GM19468 (cell line): ENCODE results near the gene CASTOR2.
"Not testable (repeated sequence)": the region's sequence is repeated elsewhere in the genome, so short reads cannot be mapped to it uniquely, and the experiment has no call there.

Experiments used
- ATAC-seq: cut with Tn5 transposase; IDR thresholded peaks from one replicate; pipeline ENCODE4 v1.9.1; 2021; ENCODE audit warnings: mild to moderate bottlenecking, moderate library complexity, moderate number of reproducible peaks; ENCODE audit not compliant: unreplicated experiment; ENCODE audit errors: extremely low read depth

Gene CASTOR2

DNA sequence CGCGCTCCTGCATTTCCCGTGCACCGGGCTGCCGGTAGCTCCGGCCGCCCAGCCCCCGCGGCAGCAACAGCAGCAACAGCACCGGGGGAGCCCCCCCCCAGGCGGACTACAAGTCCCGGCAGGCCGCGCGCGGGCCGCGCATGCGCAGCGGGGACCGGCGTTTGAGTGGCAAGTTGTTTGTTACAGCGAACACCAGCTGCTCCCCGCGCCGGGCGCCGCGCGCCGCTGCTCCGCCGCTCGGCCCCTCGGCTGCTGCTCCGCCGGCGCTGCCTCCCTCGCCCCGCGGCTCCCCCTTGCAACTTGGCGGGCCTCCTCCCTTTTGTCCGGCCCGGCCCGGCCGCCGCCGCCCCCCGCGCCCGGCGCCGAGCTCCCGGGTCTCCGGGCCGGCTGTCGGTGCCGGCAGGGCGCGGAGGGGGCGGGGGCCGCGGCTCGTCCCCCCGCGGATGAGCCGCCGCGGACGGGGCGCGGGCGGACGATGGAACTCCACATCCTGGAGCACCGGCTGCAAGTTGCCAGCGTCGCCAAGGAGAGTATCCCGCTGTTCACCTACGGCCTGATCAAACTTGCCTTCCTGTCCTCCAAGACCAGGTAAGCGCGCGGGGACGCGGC lies at the start of gene CASTOR2:
TSS of gene CASTOR2 (plus strand) at position 195 of the 609 bp plus-strand sequence. CDS start at position 476, 281 bp downstream.
- peak; percentile 74 for ATAC-seq

DNA sequence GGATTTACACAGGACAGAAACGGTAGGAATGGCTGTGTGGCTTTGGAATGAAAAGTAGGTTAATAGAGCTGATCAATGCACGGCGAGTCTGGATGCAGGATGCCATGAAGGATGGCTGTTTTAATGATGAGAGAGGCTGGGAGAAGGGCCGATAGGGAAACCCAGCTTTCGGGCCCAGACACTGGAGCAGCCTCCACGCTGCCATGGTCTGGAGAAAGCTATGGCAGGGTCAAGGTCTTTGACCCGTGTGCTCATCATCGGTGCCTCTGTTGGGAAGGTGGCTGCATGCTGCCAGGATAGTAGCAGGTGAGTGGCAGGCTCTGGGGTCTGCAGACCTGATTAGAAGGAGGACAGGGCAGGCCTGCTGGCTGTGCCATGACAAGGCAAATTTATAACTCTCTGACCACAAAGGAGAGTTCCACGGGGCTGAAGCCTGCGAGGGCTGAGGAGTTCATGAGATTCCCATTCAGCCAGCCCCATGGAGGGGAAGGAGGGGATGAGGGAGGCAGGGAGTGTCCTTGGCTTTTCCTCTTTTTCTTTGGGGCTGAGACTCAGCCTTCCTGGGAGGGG lies 42.1 kb upstream of the CASTOR2 start:
- not testable (repeated sequence) for ATAC-seq

DNA sequence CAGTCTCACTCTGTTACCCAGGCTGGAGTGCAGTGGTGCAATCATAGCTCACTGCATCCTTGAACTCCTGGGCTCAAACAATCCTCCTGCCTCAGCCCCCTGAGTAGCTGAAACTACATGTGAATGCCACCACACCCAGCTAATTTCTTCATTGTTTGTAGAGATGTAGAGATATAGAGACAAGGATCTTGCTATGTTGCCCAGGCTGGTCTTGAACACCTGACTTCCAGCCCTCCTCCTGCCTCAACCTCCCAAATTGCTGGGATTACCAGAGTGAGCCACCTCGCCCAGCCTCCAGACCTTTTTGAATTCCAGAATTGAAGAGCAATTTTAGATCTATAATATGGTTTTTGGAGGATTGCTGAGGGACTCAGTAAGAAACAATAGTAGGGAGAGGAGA lies 40.9 kb upstream of the CASTOR2 start:
- ATAC-seq, result not testable (repeated sequence)

DNA sequence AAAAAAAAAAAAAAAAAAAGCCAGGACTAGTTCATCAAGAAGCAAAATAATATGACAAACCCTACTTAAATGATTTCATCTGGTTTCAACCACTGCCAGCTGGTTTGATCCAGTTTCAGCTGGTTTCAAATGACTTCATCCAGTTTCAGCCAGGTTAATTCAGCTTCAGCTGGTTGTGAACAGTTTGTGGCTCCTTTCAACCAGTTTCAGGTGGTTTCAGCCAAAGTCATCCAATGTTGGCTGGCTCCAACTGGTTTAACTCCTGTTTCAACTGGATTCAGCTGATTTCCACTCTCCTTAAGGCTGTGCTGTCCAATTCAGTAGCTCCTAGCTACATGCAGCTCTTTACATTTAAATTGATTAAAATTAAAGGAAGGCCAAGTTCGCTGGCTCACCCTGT lies 37.5 kb upstream of the CASTOR2 start:
- not testable (repeated sequence) for ATAC-seq

DNA sequence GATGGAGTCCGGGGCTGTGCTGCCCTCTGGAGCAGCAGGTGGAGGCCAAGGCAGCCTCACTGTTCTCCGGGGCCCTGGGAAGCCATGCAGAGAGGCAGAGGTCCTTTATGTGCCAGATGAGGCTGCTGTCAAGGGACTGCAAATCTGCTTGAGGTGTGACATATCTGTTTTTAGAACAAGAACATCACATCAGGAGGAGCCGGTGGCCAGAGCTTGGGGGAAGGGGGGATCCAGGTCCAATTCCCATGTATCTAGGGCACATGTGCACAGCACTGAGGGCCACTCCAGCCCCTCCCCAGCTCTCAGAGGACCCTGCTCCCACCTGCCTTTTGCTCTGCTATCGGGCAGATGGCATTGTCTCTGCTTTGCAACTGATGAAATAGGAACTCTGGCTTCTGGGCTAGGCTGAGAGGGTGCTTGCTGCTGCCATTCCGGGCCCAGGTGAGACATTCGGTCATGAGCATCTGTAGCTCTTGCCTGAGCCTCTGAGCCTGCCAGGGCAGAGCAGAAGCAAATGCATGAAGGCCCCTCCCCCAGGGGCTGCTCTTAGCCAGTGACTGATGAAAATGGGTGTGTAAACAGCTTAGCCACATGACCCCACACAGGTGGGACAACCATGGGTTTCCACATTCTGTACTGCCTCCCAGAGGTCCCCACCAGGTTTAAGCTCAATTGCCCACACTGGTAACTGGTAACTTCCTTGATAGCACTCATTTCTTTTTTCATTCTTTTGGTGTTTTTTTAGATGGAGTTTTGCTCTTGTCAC lies 32.8 kb upstream of the CASTOR2 start:
- not testable (repeated sequence) for ATAC-seq

DNA sequence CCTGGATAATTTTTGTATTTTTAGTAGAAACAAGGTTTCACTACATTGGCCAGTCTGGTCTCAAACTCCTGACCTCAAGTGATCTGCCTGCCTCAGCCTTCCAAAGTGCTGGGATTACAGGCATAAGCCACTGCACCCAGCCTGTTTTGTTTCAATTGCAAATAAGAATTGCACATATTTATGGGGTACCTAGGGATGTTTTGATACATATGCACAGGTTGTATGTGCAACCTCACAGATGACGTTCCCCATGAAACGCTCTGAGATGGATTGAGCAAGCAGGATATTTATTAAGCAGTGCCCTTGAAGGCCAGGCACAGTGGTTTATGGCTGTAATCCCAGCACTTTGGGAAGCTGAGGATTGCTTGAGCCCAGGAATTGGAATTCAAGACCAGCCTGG lies 25.1 kb upstream of the CASTOR2 start:
- ATAC-seq, result not testable (repeated sequence)

DNA sequence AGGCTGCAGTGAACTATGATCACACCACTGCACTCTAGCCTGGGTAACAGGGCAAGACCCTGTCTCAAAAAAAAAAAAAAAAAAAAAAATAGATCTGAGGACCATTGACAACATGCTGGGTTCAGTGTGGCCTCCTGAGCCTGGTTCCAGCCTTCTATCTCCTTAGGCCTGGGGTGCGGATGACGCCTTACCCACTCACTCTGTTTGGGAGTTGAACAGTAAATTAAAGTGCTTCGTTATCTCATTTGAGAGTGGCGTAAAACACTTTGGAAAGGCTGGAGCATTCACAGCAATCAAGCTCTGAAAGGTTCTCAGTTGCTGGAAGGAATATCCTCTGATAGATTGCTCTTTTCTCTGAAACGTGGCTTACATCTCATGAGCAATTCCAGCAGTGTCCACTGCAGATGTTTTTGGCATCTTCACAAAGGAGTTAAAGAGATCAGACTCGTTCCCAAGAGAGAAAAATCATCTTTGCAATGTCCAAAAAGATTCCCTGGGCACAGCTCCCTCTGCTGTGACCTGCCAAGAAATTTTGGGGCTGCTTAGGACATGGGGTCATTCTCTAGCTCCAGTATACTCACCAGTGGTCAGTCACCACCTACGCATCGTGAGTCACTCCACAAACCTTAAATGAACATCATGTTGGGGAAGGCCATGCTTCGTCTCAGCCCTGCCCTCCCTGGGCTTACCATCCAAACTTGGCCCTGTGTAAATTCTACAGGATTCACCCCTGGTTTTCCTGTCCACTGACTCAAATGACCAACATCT lies 23.0 kb upstream of the CASTOR2 start:
- ATAC-seq, result not testable (repeated sequence)

DNA sequence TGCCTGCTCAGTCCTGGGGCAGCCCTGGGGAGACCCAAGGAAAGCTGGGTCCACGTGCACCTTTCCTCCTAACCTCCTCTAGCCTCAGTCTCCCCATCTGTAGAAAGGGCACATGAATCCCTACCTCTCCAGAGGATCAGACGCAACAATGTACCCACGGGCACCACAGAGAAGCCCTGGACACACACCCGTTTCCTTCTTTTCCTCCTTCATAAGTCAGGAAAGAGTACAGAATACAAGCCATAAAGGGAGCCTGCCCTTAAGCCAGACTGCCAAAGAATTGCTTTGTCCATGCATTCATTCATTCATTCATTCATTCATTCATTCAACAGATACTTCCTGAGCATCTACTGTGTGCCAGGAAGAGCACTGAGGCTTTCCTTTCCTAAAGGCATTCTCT lies 20.6 kb upstream of the CASTOR2 start:
- ATAC-seq, result not testable (repeated sequence)

DNA sequence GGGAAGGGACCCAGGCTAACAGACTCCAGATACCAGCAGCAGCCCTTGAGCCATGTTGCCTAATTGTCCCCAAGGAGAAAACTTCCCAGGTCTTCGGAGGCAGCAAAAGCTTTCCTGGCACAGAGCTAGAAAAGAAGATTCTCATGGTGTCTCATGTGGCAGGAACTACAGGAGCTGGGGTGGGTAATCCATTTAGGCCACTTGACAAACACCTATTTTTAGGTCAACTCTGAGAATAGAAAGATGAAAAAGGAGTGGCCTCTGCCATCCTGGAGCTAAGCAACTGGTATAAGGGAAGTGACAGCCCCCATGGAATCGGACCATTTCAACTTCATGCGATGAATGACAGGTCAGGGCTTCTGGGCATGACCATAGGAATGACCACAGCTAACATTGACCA lies 16.8 kb upstream of the CASTOR2 start:
- not testable (repeated sequence) for ATAC-seq

DNA sequence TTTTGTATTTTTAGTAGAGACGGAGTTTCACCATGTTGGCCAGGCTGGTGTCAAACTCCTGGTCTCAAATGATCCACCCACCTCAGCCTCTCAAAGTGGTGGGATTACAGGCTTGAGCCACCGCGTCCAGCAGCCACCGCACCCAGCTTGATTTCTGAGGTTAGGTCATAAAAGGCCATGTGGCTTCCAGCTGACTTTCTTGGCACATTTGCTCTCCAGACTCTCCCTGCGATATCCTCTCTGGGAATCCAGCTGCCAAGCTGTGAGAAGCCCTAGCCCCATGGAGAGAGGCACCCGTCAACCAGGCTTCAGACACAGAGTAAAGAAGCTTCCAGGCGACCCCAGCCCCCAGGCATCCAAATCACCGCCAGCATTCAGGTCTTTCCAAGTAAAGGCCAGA lies 10.7 kb upstream of the CASTOR2 start:
- ATAC-seq, result not testable (repeated sequence)

DNA sequence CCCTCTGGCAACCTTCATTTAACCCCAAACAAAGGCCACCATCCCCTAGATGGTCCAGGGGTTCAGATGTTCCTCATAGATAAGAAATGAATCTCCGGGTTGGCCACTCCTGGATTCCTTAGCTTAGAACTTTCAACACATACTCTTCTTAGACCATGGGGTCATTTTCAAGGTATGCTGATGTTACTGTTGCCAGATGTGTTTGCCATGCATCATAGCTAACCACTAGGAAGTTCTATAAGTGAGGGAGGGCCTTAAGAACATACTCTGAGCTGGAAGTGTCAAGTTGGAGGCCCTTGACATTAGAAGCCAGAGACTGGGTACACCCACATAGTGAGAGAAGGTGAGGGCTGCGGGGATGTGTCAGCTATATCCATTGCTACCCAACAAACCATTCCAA lies 6.2 kb upstream of the CASTOR2 start:
- ATAC-seq, result not testable (repeated sequence)

DNA sequence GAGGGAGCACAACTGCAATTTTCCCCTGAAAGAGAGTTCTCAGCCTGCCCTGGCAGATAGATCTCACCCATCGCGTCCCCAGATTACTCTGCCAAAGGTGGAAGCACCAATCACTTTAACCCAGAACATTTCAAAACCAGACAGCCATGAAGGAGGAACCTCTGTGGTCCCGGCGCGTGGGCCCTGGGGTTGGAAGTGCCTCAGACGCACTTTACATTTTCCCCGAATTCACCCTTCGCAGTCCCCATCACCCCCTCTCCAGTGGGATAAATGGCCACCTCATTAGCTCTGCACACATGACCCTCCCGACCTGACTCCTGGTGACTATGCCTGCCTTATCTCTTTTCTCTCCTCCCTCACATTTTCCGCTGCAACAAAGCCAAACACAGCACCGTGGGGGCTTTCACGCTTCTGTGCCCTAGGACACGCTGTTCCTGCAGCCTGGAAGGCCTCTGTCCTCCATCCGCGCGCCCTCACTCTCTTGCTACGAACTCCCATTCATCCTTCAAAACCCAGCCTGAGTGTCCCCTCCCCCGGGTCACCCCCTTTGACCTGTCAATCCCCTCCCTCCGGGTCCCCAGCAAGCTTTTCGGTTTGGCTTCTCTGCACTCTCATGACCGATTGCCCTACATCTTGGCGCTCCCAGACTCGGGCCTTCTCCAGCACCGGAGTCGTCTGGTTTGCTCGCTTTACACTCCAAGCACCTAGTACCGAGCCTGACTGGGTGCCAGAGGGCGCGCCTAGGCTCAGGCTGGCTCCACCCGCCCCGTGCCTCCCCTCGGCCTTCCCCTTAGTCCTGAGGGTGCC lies 598 bp upstream of the CASTOR2 start:
- not testable (repeated sequence) for ATAC-seq

DNA sequence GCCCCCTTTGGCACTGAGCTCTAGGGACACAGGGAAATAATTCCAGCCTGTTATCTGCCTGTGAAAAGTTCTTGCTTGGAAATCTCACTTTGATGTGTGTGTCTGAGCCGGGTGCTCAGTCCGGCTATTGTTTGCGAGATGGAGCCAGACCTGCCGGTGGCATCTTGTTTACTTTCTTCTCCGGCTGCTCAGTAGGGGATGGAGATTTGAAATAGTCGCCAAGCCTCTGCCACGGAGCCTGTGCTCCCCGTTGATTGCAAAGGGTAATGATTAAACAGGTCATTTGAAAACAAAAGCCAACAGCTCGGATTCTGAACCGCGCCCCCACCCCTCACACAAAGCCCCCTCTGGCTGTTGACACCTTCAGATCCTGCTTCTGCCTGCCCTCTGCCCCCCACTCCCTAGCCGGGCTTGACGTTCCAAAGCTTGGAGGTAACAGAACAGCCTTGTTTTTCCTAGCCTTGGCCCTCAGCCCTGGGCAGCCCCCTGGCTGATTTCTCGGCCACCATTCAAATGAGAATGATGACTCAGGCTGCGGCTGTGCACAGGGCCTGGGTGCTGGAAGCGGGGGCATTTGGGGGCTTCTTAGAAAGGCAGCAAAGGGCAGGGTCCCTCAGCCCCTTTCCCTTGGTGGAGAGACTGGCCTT lies 1.8 kb downstream of the CASTOR2 start:
- not testable (repeated sequence) for ATAC-seq

DNA sequence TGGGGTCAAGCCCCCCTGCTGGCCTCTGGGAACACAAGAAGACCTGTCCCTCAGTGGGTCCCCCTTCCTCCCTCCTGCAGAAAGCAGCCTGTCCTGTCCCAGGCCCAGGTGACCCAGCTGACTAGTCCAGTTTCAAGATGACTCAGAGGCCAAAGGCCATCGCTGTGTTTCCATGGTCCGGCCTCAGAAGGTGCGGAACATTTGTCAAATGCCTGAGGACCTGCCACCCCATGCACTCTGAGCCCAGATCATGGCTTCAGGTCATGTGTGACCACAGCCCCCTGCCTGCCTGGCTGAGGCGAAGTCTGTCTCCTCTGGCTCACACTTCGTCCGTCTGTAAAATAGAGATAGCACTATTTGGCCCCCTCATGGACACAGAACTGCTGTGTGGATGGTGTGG lies 2.4 kb downstream of the CASTOR2 start:
- not testable (repeated sequence) for ATAC-seq

DNA sequence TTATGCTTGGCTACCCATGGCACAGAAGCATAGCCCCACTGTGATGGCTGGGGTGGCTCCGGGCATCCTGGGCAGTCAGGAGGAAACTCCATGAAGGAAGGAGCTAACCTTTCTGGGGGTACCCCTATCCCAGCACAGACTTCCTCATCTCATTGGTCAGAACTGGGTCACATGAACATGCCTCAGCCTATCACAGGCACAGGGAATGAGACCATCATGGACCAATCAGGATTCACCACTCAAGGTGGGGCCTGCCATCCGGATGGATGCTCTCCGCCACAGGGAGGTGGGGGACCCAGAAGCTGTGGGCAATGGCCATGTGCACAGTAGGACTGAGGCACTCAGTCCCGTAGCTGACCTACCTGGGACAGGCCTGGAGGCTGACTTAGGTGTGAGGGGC lies 6.9 kb downstream of the CASTOR2 start:
- ATAC-seq, result not testable (repeated sequence)

DNA sequence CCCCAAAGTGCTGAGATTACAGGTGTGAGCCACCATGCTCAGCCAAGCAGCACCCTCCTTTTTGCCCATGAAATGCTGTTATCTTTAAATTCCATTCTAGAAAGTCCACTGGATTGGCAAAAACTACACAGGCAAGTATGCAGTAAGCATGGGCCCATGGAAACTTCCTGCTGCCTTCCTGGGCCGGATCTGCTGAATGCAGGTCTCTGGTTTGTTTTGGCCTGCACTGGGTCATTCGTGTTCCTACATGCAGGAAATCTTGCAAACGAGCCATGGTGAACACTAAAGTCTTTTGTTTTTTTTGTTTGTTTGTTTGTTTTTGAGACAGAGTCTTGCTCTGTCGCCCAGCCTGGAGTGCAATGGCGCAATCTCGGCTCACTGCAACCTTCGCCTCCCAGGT lies 7.9 kb downstream of the CASTOR2 start:
- ATAC-seq, result not testable (repeated sequence)

DNA sequence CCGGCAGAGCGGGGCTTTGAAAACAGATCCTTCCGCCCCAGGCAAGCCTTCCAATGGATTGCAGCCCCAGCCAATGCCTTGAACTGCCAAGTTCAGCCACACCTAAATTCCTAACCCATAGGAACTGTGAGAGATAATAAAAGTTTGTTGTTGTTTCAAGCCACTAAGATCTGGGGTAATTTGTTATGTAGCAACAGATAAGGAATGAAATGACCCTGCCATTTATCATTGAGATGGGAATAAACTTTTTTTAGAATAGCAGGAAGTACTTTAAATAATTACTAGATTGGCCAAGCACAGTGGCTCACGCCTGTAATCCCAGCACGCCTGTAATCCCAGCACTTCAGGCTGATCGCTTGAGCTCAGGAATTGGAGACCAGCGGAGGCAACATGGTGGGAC lies 11.5 kb downstream of the CASTOR2 start:
- ATAC-seq, result not testable (repeated sequence)

DNA sequence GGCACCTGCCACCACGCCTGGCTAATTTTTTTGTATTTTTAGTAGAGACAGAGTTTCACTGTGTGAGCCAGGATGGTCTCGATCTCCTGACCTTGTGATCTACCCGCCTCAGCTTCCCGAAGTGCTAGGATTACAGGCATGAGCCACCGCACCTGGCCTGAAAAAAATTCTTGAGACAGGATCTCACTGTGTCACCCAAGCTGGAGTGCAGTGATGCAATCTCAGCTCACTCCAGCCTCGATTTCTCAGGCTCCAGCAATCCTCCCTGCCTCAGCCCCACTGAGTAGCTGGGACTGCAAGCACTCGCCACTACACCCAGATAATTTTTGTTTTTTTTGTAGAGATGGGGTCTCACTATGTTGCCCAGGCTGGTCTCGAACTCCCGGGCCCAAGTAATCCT lies 13.0 kb downstream of the CASTOR2 start:
- ATAC-seq, result not testable (repeated sequence)

DNA sequence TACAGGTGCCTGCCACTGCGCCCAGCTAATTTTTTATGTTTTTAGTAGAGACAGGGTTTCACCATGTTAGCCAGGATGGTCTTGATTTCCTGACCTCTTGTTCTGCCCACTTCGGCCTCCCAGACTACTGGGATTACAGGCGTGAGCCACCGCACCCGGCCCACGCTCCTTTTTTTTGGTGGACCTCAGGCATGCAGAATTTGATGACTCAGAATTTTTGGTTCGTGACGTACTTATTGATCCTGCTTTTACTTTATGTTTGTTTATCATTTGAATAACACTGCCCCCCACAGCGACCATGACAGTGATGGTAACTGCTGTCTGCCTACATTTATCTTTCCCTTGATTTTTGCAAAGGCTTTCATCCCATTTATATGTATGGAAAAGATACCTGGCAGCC lies 23.9 kb downstream of the CASTOR2 start:
- ATAC-seq, result not testable (repeated sequence)
